Activated CD8-positive, alpha-beta T cell treated with anti-CD3 and anti-CD28 coated beads for 36 hours (primary cell): ENCODE data around the gene DIAPH2. TPM values are rescaled to one million over a fixed set of nuclear protein-coding genes. Genes with fewer than 3 reads are reported as not detected.
"Not testable (repeated sequence)": the region's sequence is repeated elsewhere in the genome, so short reads cannot be mapped to it uniquely, and the experiment has no call there.

Experiments used
- ATAC-seq: fragments of 200-7000 bp; cut with Tn5 transposase; one replicate; pipeline ENCODE4 v1.10.0; 2021; ENCODE audit warnings: mild to moderate bottlenecking, moderate library complexity
- CTCF ChIA-PET: fragments of 350-600 bp; sonication (Branson Sonifier 250); formaldehyde crosslinking; loops from one replicate; lab custom pipeline; 2021; ENCODE audit warnings: antibody characterized with exemption; lab: Charles Lee
- POLR2A ChIA-PET: fragments of 350-600 bp; sonication (Branson Sonifier 250); formaldehyde crosslinking; loops from one replicate; lab custom pipeline; 2021; ENCODE audit warnings: antibody characterized with exemption; lab: Charles Lee
- DNase-seq: peaks from one replicate; pipeline ENCODE4 v3.0.0-alpha.2; 2020
- H3K27ac Mint-ChIP-seq: one replicate; pipeline ENCODE4 v1.8.0; 2021; ENCODE audit warnings: mild to moderate bottlenecking, mixed read lengths
- H3K27me3 Mint-ChIP-seq: one replicate; pipeline ENCODE4 v1.8.0; 2021; ENCODE audit warnings: mixed read lengths
- H3K36me3 Mint-ChIP-seq: one replicate; pipeline ENCODE4 v1.8.0; 2021; ENCODE audit warnings: low read depth, mixed read lengths
- H3K4me1 Mint-ChIP-seq: one replicate; pipeline ENCODE4 v1.8.0; 2021; ENCODE audit warnings: low read depth, mixed read lengths
- H3K4me3 Mint-ChIP-seq: one replicate; pipeline ENCODE4 v1.8.0; 2021; ENCODE audit warnings: mild to moderate bottlenecking, moderate library complexity, mixed read lengths
- H3K9me3 Mint-ChIP-seq: one replicate; pipeline ENCODE4 v1.8.0; 2021; ENCODE audit warnings: mixed read lengths
- intact Hi-C: fragments of 100-400 bp; cut with micrococcal nuclease; formaldehyde crosslinking; loops from one replicate; pipeline ENCODE4 v1.10.0; 2022
- total RNA-seq, 2 experiments: library from RNA; stranded (reverse); gene quantifications; one replicate each; pipeline ENCODE4 v1.2.3, GENCODE V29; 2021
- TF ChIP-seq, protein P1 (sequence below): fragments of 200-600 bp; IDR thresholded peaks from one replicate; pipeline ENCODE4 v1.8.0; 2022; ENCODE audit warnings: antibody characterized with exemption, mild to moderate bottlenecking

Gene DIAPH2
- total RNA-seq, 2 experiments from 2014 or later: 8.1 to 8.5 TPM

DNA sequence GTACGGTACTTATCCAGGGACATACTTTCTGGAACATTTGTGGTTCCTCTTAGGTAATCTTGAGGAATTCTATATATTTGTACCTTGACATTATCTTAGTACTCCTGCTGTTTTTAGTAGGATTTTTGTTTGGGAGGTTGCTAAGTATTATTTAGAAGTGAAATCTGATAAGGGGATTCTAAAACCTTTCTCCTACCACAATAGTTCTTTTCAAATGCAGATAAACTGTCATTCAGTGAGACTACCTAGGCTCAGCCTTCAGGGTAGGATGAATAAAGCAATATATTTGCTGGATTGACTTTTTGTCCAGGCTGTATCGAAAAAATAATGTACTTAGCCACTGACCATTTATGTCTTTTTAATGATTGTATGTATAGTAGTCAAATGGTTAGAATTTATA, 25.4 kb downstream of the DIAPH2 start:
- H3K27me3 Mint-ChIP-seq: no peaks in the 10 kb centered on the region
- TF ChIP-seq, protein P1, sequence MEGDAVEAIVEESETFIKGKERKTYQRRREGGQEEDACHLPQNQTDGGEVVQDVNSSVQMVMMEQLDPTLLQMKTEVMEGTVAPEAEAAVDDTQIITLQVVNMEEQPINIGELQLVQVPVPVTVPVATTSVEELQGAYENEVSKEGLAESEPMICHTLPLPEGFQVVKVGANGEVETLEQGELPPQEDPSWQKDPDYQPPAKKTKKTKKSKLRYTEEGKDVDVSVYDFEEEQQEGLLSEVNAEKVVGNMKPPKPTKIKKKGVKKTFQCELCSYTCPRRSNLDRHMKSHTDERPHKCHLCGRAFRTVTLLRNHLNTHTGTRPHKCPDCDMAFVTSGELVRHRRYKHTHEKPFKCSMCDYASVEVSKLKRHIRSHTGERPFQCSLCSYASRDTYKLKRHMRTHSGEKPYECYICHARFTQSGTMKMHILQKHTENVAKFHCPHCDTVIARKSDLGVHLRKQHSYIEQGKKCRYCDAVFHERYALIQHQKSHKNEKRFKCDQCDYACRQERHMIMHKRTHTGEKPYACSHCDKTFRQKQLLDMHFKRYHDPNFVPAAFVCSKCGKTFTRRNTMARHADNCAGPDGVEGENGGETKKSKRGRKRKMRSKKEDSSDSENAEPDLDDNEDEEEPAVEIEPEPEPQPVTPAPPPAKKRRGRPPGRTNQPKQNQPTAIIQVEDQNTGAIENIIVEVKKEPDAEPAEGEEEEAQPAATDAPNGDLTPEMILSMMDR: no peak
- H3K4me1 Mint-ChIP-seq: peaks cover 2% of the 10 kb centered on the region
- no peak for DNase-seq
- H3K27ac Mint-ChIP-seq: no peak overlapping the region
- ATAC-seq: no peak
- ChIA-PET POLR2A (no interaction called here), CTCF (no interaction called here)
- no peaks in the 10 kb centered on the region for H3K36me3 Mint-ChIP-seq
- intact Hi-C loops: no loop called here
- H3K4me3 Mint-ChIP-seq: no peak overlapping the region
- no peaks in the 10 kb centered on the region for H3K9me3 Mint-ChIP-seq

DNA sequence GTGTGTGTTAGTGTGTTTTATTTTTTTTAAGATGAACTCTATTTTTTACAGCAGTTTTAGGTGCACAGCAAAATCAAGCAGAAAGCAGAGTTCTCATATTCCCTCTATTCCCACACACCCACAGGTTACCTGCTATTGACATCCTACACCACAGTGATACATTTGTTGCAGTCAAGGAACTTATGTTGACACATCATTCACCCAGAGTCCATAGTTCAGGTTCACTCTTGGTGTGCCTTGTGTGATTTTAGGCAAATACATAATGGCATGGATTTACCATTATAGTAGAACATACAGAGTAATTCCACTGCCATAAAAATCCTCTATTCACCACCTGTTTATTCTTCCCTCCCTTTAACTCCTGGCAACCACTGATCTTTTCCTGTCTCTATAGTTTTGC, 28.7 kb downstream of the DIAPH2 start:
- ChIA-PET POLR2A (no interaction called here), CTCF (no interaction called here)
- Mint-ChIP-seq H3K4me3 (no peak overlapping the region), H3K4me1 (peaks cover 2% of the 10 kb centered on the region), H3K27ac (no peak overlapping the region), H3K9me3 (no peaks in the 10 kb centered on the region), H3K36me3 (no peaks in the 10 kb centered on the region), H3K27me3 (no peaks in the 10 kb centered on the region)
- ATAC-seq (no peak), DNase-seq (no peak)
- intact Hi-C loops: no loop called here
- TF ChIP-seq, protein P1: no peak

DNA sequence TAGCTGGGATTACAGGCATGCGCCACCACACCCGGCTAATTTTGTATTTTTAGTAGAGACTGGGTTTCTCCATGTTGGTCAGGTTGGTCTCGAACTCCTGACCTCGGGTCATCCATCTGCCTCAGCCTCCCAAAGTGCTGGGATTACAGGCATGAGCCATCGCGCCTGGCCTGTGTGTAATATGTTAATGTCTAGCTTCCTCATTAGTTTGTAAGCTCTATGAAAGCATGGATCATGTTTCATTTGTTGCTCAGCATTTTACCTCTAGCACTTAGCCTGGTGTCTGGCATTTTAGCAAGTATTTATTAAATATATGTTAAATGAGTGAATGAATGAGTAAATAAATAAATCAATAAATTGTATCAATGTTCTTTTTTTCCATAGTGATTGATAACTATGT, 29.8 kb downstream of the DIAPH2 start:
- H3K4me3 Mint-ChIP-seq, H3K36me3 Mint-ChIP-seq, intact Hi-C loops, H3K9me3 Mint-ChIP-seq, H3K4me1 Mint-ChIP-seq, DNase-seq, H3K27me3 Mint-ChIP-seq, H3K27ac Mint-ChIP-seq, CTCF ChIA-PET, ATAC-seq: not testable (repeated sequence)
- POLR2A ChIA-PET: interaction anchor here (0.7 kb wide), 1 partner anchor 223 kb away, joined by 3 read pairs; no protein-coding TSS in a partner anchor

DNA sequence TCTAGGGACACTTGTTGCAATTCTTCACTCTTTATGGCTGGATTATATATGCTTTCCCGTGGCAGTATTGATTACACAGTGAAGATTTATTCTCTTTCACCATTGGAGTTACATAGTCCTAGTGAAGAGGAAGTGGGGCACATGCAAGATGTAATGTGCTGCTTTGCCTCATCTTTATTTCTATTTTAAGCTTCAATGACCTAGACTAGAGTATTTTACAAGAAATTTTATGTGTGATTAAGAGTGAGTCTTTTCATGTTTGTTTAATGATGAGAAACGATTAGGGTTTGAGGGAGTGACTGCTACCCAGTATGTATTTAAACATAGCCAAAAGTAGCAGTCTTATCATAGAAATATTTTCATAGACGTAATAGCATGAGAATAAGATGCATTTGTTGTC, 30.8 kb downstream of the DIAPH2 start:
- H3K27ac Mint-ChIP-seq: no peak overlapping the region
- TF ChIP-seq, protein P1: no peak
- H3K27me3 Mint-ChIP-seq: no peaks in the 10 kb centered on the region
- intact Hi-C loops: no loop called here
- H3K4me3 Mint-ChIP-seq: no peak overlapping the region
- peaks cover 2% of the 10 kb centered on the region for H3K4me1 Mint-ChIP-seq
- ATAC-seq (no peak), DNase-seq (no peak)
- ChIA-PET POLR2A (no interaction called here), CTCF (no interaction called here)
- no peaks in the 10 kb centered on the region for H3K36me3 Mint-ChIP-seq
- H3K9me3 Mint-ChIP-seq: peaks cover 1% of the 10 kb centered on the region

DNA sequence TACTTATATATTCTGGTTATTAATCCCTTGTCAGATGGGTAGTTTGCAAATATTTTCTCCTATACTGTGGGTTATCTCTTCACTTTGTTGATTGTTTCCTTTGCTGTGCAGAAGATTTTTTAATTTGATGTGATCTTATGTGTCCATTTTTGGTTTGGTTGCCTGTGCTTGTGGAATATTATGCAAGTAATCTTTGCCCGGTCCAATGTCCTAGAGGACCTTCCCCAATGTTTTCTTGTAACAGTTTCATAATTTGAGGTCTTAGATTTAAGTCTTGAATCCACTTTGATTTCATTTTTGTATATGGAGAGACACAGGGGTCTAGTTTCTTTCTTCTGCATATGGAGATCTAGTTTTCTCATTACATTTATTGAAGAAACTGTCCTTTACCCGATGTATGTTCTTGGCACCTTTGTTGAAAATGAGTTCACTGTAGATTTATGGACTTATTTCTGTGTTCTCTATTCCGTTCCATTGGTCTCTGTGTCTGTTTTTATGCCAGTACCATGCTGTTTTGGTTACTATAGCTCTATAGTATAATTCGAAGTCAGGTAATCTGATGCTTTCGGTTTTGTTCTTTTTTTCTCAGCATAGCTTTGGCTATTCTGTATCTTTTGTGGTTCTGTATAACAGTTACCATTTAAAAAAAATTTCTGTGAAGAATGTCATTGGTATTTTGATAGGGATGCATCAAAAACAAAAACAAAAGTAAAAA, 34.7 kb downstream of the DIAPH2 start:
- intact Hi-C loops: no loop called here
- no peaks in the 10 kb centered on the region for H3K27me3 Mint-ChIP-seq
- ATAC-seq (no peak), DNase-seq (no peak)
- no peak overlapping the region for H3K4me3 Mint-ChIP-seq
- H3K36me3 Mint-ChIP-seq: no peaks in the 10 kb centered on the region
- H3K9me3 Mint-ChIP-seq: peaks cover 1% of the 10 kb centered on the region
- ChIA-PET CTCF (no interaction called here), POLR2A (no interaction called here)
- TF ChIP-seq, protein P1: no peak
- peaks cover 1% of the 10 kb centered on the region for H3K4me1 Mint-ChIP-seq
- no peak overlapping the region for H3K27ac Mint-ChIP-seq
